ENCODE results near the gene SGMS1.

Gene SGMS1

DNA sequence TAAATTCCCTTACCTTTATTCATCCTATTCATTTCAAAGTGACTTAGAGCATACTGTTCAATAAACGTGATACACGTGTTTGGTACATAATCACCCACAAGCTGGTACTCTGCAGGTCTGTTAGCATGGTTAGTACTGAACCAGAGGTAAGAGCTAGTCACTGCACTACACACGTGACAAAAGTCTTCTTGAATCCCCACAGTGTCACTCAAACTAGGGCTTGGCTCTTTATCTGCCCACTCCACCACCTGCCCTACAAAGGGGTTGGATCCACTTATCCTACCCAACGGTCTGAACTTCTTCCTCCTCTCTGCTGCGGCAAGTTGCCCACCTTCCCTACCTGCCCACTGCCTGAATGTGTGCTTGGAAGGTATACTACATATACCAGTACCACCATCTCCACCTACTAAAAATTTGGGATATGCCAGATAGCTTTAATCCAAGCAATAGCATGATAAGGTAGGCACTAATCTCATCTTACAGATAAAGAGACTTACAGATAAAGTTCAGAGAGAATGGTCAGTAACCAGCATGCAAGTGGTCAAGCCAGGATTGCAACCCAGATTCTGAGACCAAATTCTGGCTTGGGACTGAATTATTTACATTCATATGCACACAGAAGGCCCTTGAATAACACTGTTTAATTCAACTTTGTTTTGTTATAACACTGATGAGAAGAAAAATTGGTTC is 92.2 kb downstream of the SGMS1 start:
- no peaks in the 10 kb centered on the region for H3K79me2 ChIP-seq (ENCODE audit: insufficient read depth, low read length)
- no peak for TF ChIP-seq EZH2 (IDR thresholded peaks at IDR 0.05; ENCODE audit: borderline replicate concordance, low read length)
- TF ChIP-seq, protein P1, sequence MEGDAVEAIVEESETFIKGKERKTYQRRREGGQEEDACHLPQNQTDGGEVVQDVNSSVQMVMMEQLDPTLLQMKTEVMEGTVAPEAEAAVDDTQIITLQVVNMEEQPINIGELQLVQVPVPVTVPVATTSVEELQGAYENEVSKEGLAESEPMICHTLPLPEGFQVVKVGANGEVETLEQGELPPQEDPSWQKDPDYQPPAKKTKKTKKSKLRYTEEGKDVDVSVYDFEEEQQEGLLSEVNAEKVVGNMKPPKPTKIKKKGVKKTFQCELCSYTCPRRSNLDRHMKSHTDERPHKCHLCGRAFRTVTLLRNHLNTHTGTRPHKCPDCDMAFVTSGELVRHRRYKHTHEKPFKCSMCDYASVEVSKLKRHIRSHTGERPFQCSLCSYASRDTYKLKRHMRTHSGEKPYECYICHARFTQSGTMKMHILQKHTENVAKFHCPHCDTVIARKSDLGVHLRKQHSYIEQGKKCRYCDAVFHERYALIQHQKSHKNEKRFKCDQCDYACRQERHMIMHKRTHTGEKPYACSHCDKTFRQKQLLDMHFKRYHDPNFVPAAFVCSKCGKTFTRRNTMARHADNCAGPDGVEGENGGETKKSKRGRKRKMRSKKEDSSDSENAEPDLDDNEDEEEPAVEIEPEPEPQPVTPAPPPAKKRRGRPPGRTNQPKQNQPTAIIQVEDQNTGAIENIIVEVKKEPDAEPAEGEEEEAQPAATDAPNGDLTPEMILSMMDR (IDR thresholded peaks at IDR 0.05; ENCODE audit: low read length): no peak

DNA sequence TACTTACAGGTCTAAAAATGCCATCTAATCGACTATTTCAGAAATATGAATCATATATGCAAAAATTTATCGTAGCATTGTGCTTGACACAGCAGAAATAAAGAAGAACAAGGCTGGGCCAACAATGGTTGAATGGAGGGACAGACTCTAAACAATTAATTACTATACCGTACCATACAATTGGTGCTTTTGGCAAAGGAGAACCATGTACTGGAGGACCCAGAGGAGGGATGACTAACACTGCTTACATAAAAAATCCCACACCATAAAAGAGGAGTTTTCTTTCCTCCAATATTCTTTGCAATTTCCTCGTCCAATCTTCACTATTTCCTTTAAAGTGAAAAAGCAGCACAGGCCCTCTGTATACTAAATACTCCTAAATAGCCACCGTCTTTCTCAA is 94.1 kb downstream of the SGMS1 start:
- Histone ChIP-seq H3K27ac (ENCODE audit: low read depth, low read length, poor library complexity, severe bottlenecking) (no peak overlapping the region), H3K36me3 (ENCODE audit: insufficient read depth, low read length) (no peaks in the 10 kb centered on the region), H3K4me2 (ENCODE audit: low read length) (no peak overlapping the region), H3K79me2 (ENCODE audit: insufficient read depth, low read length) (no peaks in the 10 kb centered on the region), H2AFZ (ENCODE audit: low read length) (no peak overlapping the region), H3K27me3 (ENCODE audit: insufficient read depth, low read length) (no peaks in the 10 kb centered on the region), H3K9ac (ENCODE audit: low read length) (no peak overlapping the region), H3K9me2 (ENCODE audit: low read depth, low read length) (no peaks in the 10 kb centered on the region), H3K9me3 (ENCODE audit: low read length) (no peaks in the 10 kb centered on the region), H3F3A (ENCODE audit: insufficient read depth, low read length) (no peaks in the 10 kb centered on the region), H4K20me1 (ENCODE audit: insufficient read depth, low read length) (no peaks in the 10 kb centered on the region), H3K4me1 (ENCODE audit: insufficient read depth, low read length, severe bottlenecking) (no peaks in the 10 kb centered on the region), H3K4me3 (ENCODE audit: low read depth, low read length, poor library complexity, severe bottlenecking) (no peak overlapping the region)
- no peak for TF ChIP-seq EZH2 (IDR thresholded peaks at IDR 0.05; ENCODE audit: borderline replicate concordance, low read length)
- TF ChIP-seq, protein P1 (IDR thresholded peaks at IDR 0.05; ENCODE audit: low read length): no peak

More for the DNA sequence above, 92.2 kb downstream of the SGMS1 start:
- Histone ChIP-seq H3K4me2 (ENCODE audit: low read length) (no peak overlapping the region), H3K4me3 (ENCODE audit: low read depth, low read length, poor library complexity, severe bottlenecking) (no peak overlapping the region), H3K9me3 (ENCODE audit: low read length) (no peaks in the 10 kb centered on the region), H3K4me1 (ENCODE audit: insufficient read depth, low read length, severe bottlenecking) (no peaks in the 10 kb centered on the region), H2AFZ (ENCODE audit: low read length) (no peak overlapping the region), H3K36me3 (ENCODE audit: insufficient read depth, low read length) (no peaks in the 10 kb centered on the region), H3K9me2 (ENCODE audit: low read depth, low read length) (no peaks in the 10 kb centered on the region), H3F3A (ENCODE audit: insufficient read depth, low read length) (no peaks in the 10 kb centered on the region), H3K27ac (ENCODE audit: low read depth, low read length, poor library complexity, severe bottlenecking) (no peak overlapping the region), H3K9ac (ENCODE audit: low read length) (no peak overlapping the region), H4K20me1 (ENCODE audit: insufficient read depth, low read length) (no peaks in the 10 kb centered on the region), H3K27me3 (ENCODE audit: insufficient read depth, low read length) (no peaks in the 10 kb centered on the region)

DNA sequence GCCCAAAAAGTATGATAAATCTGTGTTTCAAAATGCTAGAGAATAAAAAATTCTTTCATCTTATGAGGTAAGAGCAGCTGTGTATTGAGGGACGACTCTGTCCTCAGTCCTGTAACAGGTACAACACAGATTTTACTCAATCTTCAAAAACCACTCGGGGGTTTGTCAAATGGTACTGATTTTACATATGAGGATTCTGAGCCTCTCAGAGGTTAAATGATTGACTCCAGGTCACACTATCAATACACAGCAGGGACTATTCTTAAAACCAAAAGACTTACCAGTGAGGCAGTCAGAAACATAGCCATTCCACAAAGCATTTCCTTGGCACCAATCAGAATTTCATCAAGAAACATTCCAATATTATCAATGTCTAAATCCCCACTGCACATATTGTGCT is 95.5 kb downstream of the SGMS1 start:
- Histone ChIP-seq H3K9me3 (ENCODE audit: low read length) (no peaks in the 10 kb centered on the region), H3K27ac (ENCODE audit: low read depth, low read length, poor library complexity, severe bottlenecking) (no peak overlapping the region), H3K27me3 (ENCODE audit: insufficient read depth, low read length) (no peaks in the 10 kb centered on the region), H3K9me2 (ENCODE audit: low read depth, low read length) (no peaks in the 10 kb centered on the region), H3F3A (ENCODE audit: insufficient read depth, low read length) (no peaks in the 10 kb centered on the region), H3K9ac (ENCODE audit: low read length) (no peak overlapping the region), H3K4me3 (ENCODE audit: low read depth, low read length, poor library complexity, severe bottlenecking) (no peak overlapping the region), H3K4me1 (ENCODE audit: insufficient read depth, low read length, severe bottlenecking) (no peaks in the 10 kb centered on the region), H3K79me2 (ENCODE audit: insufficient read depth, low read length) (no peaks in the 10 kb centered on the region), H4K20me1 (ENCODE audit: insufficient read depth, low read length) (no peaks in the 10 kb centered on the region), H2AFZ (ENCODE audit: low read length) (no peak overlapping the region), H3K36me3 (ENCODE audit: insufficient read depth, low read length) (no peaks in the 10 kb centered on the region), H3K4me2 (ENCODE audit: low read length) (no peak overlapping the region)
- TF ChIP-seq, protein P1 (IDR thresholded peaks at IDR 0.05; ENCODE audit: low read length): no peak
- TF ChIP-seq EZH2 (IDR thresholded peaks at IDR 0.05; ENCODE audit: borderline replicate concordance, low read length): no peak

Measured in OCI-LY1 (cell line).